ENCODE results near the gene TXNRD1.

Gene TXNRD1

DNA sequence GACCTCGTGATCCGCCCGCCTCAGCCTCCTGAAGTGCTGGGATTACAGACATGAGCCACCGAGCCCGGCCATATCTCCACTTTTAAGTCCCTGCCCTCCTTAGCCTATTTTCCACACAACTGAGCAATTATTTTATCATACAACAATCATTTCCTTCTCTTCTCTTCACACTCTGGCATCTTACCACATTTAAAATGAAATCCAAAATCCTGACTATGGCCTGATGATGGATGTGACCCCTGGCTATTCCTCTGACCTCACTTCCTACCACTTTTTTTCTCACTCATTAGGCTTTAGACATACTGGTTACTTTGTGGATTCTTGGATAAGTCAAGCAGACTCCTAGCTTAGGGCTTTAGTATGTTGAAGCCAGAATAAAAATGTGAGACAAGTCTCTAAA lies 66.1 kb downstream of the TXNRD1 start:
- DNase-seq = no peak

GRCh38 chr12:104282109-104282508 lies 66.5 kb downstream of the TXNRD1 start:
- no peak for DNase-seq

DNA sequence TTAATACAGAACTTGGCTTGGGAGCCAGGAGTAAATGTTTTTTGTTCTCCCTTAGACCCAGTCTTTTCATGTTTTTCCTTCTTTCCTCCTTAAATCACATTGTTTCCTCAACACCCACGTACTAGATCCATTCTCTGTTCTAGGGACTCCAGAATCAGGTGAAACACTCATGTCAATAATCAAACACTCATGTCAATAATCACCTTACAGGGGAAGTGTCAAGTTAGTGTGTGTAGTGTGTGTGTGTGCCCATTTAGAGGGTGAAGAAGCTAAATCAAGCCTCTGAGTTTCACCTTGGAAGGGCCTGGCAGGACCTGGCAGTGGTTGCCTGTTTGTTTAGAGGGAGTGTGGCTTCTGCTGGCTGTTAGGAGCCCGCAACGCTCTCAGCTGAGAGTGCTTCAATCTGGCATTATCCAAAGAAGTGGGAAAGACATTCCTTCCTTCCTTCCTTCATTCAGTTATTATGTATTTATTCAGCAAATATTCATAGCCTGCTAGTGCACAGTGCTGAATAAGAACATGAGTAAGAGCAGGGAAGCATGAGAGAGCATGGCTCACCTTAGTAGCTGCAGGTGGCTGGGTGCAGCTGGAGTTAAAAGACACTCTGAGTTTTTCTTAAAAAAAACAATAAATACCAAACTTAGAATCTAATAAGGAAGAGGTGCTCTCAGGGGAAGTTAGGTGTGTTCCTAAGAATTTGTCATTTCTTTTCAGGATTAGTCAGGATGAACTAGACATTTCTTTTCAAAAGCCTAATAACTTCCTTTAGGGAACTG lies 70.3 kb downstream of the TXNRD1 start:
- no peak for DNase-seq

- peak; percentile 89 to 96 for DNase-seq
Observed at GRCh38 chr12:104286516-104287482, 71.2 kb downstream of the TXNRD1 start.

GRCh38 chr12:104288635-104289274 lies 73.2 kb downstream of the TXNRD1 start:
- peak; percentile 75 to 90 for DNase-seq

- DNase-seq = no peak
Observed at GRCh38 chr12:104290320-104290719, 74.7 kb downstream of the TXNRD1 start.

DNA sequence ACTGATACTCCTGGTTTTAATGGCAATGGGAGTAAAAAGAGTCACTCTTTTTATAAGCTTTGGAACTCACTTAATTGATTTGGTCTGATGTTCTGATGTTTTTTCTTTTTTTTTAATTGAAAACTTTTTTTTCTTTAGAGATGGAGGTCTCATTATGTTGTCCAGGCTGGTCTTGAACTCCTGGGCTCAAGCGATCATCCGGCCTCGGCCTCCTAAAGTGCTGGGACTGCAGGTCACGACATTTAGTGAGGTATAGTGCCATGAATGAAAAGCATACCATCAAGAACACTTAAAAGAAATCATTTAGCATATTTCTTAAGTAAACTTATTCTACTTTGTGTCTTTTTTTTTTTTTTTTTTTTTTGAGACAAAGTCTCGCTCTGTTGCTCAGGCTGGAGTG lies 75.3 kb downstream of the TXNRD1 start:
- no peak for DNase-seq

DNA sequence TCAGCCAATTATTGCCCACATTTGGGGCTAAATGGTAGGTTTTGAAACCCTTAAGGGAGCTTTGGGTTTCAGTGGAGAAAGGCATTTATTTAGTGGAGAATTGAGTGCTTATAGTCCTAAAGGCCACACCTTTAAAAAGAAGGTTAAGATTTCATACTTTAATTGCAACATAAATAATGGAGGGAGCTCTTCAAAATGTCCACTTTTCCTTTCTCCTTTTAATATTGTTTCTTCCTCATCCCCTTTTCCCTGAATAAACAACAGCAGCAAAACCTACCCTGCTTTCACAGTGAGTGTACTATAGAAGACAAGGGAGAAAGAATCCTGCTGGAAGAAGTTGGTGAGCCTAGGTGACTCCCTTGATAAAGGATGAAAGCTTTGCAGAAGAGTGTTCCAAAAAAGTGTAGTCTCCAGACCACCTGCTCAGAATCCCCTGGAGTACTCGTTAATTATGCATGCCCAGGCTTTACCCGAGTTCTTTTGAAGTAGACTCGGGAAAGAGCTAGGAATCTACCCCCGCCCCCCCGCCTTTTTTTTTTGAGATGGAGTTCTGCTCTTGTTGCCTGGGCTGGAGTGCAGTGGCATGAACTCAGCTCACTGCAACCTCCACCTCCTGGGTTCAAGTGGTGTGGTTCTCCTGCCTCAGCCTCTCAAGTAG lies 76.4 kb downstream of the TXNRD1 start:
- DNase-seq = peak; percentile 33 to 66

DNA sequence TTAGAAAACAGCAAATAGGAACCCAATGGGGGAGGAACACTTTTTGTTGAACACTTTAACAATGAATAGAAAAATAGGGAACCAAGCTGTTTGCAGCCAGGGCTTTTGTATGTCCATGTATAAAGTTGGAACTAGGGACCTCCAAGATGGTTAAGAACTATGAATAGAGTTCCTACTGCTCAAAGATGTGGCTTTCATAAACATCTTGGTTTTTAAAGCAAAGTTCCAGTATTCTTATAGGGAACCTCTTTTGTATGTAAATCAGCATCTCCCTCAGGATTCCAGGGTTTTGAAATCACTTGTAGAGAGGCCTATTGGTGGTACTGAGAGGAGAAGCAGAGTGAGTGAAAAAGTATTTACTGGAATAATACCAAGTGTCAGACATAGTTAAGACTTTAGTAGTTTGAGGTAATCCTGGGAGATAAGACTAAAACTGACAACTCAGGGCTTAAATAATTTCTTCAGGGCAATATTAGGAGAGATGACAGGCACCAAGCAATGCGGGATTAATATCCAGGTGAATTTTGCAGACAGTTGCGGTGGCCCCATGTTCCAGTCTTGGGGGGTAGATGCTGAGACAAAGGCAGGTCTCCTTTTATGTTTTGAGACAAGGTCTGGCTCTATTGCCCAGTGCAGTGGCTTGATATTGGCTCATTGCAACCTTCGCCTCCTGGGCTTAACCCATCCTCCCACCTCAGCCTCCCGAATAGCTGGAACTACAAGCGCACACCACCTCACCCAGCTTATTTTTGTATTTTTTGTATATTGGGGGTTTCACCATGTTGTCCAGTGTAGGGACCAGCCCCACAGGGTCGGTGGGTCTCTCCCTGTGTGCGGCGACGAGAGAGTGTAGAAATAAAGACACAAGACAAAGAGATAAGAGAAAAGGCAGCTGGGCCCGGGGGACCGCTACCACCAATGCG lies 77.6 kb downstream of the TXNRD1 start:
- DNase-seq = no peak

- peak in 1 of 2 experiments; percentile 41 for DNase-seq
Observed at GRCh38 chr12:104294158-104294859, 78.7 kb downstream of the TXNRD1 start.

GRCh38 chr12:104294927-104295668 lies 79.5 kb downstream of the TXNRD1 start:
- no peak for DNase-seq

DNA sequence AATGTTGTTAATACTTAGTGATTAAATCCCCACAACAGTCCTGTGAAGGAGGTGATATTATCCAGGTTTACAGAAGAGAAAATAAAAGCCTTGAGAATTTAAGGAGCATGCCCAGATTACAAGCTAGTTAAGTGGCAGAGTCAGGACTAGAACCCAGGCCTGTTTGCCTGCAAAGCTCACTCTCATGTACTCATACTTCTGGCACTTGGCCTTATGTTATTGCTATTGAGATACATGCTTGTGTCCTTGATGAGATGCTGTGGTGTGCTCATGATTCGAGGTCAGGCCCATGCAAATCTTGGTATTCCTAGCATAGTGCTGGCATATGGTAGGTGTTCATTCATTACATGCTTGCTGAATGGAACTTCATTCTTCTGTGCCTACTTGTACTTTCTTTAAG lies 80.4 kb downstream of the TXNRD1 start:
- no peak for DNase-seq

DNA sequence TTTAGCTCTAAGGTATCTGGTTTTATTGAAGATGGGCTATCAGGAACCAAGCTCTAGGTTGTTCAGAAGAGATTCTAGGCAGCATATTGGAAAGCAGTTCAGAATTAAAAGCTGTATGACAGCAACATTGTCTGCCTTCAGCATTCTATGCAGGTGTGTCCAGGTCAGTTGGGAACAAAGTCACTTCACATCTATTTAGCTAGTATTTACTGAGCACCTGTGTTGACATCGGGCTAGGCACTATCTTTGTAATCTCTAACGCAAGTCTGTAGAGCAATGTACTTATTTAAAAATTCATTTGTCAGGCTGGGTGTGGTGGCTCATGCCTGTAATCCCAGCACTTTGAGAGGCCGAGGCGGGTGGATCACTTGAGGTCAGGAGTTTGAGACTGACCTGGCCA lies 81.1 kb downstream of the TXNRD1 start:
- DNase-seq = no peak

GRCh38 chr12:104297477-104298113 lies 82.0 kb downstream of the TXNRD1 start:
- DNase-seq = no peak

GRCh38 chr12:104299842-104300481 lies 84.4 kb downstream of the TXNRD1 start:
- DNase-seq = no peak

- DNase-seq = no peak
Observed at GRCh38 chr12:104303538-104304151, 88.1 kb downstream of the TXNRD1 start, which contains the start of gene EID3. TSS of gene EID3 (plus strand) at chr12:104303739. CDS start at chr12:104303935, 196 bp downstream.

GRCh38 chr12:104304261-104305009 lies 88.9 kb downstream of the TXNRD1 start:
- DNase-seq = no peak

- no peak for DNase-seq
Observed at GRCh38 chr12:104305349-104305748, 89.8 kb downstream of the TXNRD1 start.
